ENCODE results near the gene ZDHHC7.

ZDHHC7 gene

GRCh38 chr16:84952335-84953189 lies 58.8 kb downstream of the ZDHHC7 start:
- H3K27ac ChIP-seq, result no peak overlapping the region
- TF ChIP-seq, protein P1, sequence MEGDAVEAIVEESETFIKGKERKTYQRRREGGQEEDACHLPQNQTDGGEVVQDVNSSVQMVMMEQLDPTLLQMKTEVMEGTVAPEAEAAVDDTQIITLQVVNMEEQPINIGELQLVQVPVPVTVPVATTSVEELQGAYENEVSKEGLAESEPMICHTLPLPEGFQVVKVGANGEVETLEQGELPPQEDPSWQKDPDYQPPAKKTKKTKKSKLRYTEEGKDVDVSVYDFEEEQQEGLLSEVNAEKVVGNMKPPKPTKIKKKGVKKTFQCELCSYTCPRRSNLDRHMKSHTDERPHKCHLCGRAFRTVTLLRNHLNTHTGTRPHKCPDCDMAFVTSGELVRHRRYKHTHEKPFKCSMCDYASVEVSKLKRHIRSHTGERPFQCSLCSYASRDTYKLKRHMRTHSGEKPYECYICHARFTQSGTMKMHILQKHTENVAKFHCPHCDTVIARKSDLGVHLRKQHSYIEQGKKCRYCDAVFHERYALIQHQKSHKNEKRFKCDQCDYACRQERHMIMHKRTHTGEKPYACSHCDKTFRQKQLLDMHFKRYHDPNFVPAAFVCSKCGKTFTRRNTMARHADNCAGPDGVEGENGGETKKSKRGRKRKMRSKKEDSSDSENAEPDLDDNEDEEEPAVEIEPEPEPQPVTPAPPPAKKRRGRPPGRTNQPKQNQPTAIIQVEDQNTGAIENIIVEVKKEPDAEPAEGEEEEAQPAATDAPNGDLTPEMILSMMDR (IDR thresholded peaks at IDR 0.05), result peak; percentile 91
- TF ChIP-seq ZFX (IDR thresholded peaks at IDR 0.05; ENCODE audit: borderline replicate concordance), result no peak

GRCh38 chr16:84950906-84951305 lies 60.4 kb downstream of the ZDHHC7 start:
- H3K27ac ChIP-seq, result no peak overlapping the region

DNA sequence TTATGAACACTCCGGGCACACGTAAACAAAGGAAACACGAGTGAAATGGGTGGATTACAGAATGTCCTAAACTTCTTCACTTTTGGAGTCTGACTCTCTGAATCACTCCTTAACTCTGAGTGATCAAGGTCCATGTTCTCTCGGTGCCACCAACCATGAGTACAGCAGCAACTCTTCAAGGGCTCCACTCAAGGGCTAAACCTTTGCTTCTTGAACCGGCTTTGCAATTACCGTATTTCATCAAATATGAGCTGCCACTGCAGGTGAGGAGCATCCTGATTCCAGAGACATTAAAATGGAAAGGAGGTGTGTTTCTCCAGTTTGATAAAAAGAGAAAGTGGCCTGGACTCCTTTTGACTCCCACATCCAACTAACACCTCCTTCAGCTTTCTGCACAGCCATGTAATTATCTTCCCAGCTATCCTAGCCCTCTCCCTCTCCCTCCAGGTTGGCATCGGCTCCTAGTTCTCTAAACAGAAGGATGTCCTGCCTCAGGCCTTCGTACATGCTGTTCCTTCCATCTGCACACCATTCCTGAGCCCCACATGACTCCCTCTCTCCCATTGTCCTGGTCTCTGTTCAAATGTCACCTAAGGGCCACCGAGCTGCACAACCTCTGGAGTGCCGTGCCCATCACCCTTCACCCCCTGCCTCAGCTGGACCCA lies 61.4 kb downstream of the ZDHHC7 start:
- no peak for TF ChIP-seq ZFX (IDR thresholded peaks at IDR 0.05; ENCODE audit: borderline replicate concordance)
- TF ChIP-seq, protein P1 (IDR thresholded peaks at IDR 0.05), result no peak
- H3K27ac ChIP-seq, result no peak overlapping the region

More at GRCh38 chr16:84950906-84951305, 60.4 kb downstream of the ZDHHC7 start:
- TF ChIP-seq, protein P1 (IDR thresholded peaks at IDR 0.05), result peak; percentile 46
- TF ChIP-seq ZFX (IDR thresholded peaks at IDR 0.05; ENCODE audit: borderline replicate concordance), result no peak

DNA sequence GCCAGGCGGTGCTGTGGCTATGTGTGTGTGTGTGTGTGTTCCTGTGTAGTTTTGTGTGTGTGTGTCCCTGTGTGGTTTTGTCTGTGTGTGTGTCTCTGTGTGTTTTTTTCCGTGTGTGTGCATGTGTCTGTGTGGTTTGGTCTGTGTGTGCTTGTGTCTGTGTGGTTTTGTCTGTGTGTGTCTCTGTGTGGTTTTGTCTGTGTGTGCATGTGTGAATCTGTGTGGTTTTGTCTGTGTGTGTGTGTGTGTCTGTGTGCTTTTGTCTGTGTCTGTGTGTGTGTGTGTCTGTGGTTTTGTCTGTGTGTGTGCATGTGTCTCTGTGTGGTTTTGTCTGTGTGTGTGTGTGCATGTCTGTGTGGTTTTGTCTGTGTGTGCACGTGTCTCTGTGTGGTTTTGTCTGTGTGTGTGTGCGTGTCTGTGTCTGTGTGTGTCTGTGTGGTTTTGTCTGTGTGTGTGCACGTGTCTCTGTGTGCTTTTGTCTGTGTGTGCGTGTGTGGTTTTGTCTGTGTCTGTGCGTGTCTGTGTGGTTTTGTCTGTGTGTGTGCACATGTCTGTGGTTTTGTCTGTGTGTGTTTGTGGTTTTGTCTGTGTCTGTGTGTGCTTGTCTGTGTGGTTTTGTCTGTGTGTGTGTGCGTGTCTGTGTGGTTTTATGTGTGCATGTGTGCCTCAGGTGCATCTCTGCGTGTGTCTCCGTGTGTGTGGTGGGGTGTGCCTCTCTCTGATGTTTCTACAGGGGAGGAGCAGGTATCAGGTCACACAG lies 62.3 kb downstream of the ZDHHC7 start:
- no peak overlapping the region for H3K27ac ChIP-seq
- TF ChIP-seq ZFX (IDR thresholded peaks at IDR 0.05; ENCODE audit: borderline replicate concordance), result no peak
- TF ChIP-seq, protein P1 (IDR thresholded peaks at IDR 0.05), result no peak

DNA sequence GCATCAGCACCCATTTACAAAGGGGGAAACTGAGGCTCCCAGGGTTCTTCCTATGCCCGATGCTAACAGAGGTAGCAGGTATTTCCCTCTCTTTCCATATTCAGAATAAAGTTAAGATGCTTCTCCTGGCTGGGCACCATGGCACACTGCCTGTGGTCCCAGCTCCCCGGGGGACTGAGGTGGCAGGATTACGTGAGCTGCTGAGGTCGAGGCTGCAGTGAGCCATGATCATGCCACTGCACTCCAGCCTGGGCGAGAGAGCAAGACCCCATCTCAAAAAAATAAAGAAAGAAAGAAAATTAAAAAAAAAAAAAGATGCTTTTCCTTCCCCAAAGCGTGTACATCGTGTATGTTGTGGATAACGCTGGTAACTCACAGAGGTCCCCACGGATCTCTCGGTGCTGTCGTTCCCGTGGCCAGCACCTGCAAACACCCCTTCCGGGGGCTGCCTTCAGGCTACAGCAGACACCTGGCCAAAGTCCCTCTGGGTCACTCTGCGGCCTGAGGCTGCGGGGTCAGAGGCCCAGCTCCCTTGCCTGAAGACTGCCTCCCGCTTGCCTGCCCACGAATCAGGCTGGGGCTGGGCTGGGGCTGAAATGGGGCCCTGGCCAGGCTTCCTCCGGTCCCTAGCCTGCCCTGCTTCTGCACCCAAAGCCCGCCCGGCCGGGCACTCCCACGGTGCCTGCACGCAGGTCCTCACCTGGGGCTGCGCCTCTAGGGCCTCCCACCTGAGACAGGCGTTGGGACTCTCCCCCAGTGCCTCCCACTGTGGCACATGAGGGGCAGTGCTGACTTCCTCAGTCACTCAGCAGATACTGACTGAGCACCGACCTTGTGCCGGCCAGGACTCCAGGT lies 63.1 kb downstream of the ZDHHC7 start:
- H3K27ac ChIP-seq, result no peak overlapping the region
- TF ChIP-seq, protein P1 (IDR thresholded peaks at IDR 0.05), result no peak
- no peak for TF ChIP-seq ZFX (IDR thresholded peaks at IDR 0.05; ENCODE audit: borderline replicate concordance)

DNA sequence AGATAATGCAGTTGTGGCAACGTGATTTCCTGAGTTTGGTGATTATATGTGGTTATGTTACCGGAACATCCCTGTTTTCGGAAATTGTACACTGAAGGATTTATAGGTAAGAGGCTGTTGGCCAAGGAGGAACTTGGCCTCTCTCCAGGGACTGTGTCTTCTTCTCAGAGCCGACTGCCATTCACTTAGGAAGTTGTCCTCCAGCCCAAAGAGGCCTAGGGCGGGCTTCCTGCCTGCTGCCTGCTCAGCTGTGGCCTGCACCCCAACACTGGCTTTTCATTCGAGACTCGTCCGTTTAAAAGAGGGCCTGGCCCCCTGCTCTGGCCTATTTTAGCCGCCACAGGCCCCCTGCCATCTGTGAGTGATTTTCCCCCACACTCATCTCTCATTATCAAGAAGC lies 64.3 kb downstream of the ZDHHC7 start:
- TF ChIP-seq, protein P1 (IDR thresholded peaks at IDR 0.05), result no peak
- no peak for TF ChIP-seq ZFX (IDR thresholded peaks at IDR 0.05; ENCODE audit: borderline replicate concordance)
- H3K27ac ChIP-seq, result no peak overlapping the region
